Muscle layer of colon (tissue), 2 donors: Measurements from ENCODE around the gene VSTM4.

ENCODE experiments used
- H3K27ac ChIP-seq: one replicate; pipeline ENCODE4 v1.7.0; 2013; ENCODE audit warnings: low read depth, mild to moderate bottlenecking, low read length, moderate library complexity
- H3K27me3 ChIP-seq, 2 donors: one replicate each; pipeline ENCODE4 v1.7.0; 2013; ENCODE audit warnings: low read length in 2 of 2, mild to moderate bottlenecking in 2 of 2; ENCODE audit not compliant: insufficient read depth in 2 of 2, control insufficient read depth in 1 of 2
- H3K36me3 ChIP-seq: one replicate; pipeline ENCODE4 v1.7.0; 2013; ENCODE audit warnings: mild to moderate bottlenecking, low read length; ENCODE audit not compliant: insufficient read depth
- H3K4me1 ChIP-seq: one replicate; pipeline ENCODE4 v1.7.0; 2013; ENCODE audit warnings: mild to moderate bottlenecking, low read length; ENCODE audit not compliant: insufficient read depth
- H3K4me3 ChIP-seq, 2 donors: one replicate each; pipeline ENCODE4 v1.7.0; 2013; ENCODE audit warnings: low read length in 2 of 2, low read depth in 1 of 2, mild to moderate bottlenecking in 1 of 2, moderate library complexity in 1 of 2
- H3K9ac ChIP-seq: one replicate; pipeline ENCODE4 v1.7.0; 2013; ENCODE audit warnings: low read length
- H3K9me3 ChIP-seq: one replicate; pipeline ENCODE4 v1.7.0; 2013; ENCODE audit warnings: mild to moderate bottlenecking, low read length
- donor health status: abdominal sarcoma.
- donor health status: Adenocarcinoma of cecum.

The VSTM4 gene

GRCh38 chr10:49008505-49009198, 106.7 kb downstream of the VSTM4 start:
- Histone ChIP-seq H3K9ac (no peak overlapping the region), H3K27ac (no peak overlapping the region), H3K4me3 (no peak overlapping the region), H3K27me3 (no peaks in the 10 kb centered on the region), H3K9me3 (no peaks in the 10 kb centered on the region), H3K36me3 (no peaks in the 10 kb centered on the region), H3K4me1 (peaks cover 21% of the 10 kb centered on the region)

- no peak overlapping the region for H3K4me3 ChIP-seq
- no peak overlapping the region for H3K9ac ChIP-seq
- no peak overlapping the region for H3K27ac ChIP-seq
- H3K27me3 ChIP-seq: no peaks in the 10 kb centered on the region
- no peaks in the 10 kb centered on the region for H3K9me3 ChIP-seq
- peaks cover 15% of the 10 kb centered on the region for H3K4me1 ChIP-seq
- no peaks in the 10 kb centered on the region for H3K36me3 ChIP-seq
Measured at GRCh38 chr10:49008091-49008490, 107.2 kb downstream of the VSTM4 start.

GRCh38 chr10:49007129-49007528, 108.2 kb downstream of the VSTM4 start:
- Histone ChIP-seq H3K36me3 (no peaks in the 10 kb centered on the region), H3K27ac (no peak overlapping the region), H3K4me3 (no peak overlapping the region), H3K27me3 (no peaks in the 10 kb centered on the region), H3K9ac (no peak overlapping the region), H3K4me1 (peaks cover 13% of the 10 kb centered on the region), H3K9me3 (no peaks in the 10 kb centered on the region)

GRCh38 chr10:49005270-49005669, 110.1 kb downstream of the VSTM4 start:
- Histone ChIP-seq H3K27ac (no peak overlapping the region), H3K4me1 (peaks cover 13% of the 10 kb centered on the region), H3K9ac (no peak overlapping the region), H3K4me3 (no peak overlapping the region), H3K36me3 (no peaks in the 10 kb centered on the region), H3K27me3 (no peaks in the 10 kb centered on the region), H3K9me3 (no peaks in the 10 kb centered on the region)

- Histone ChIP-seq H3K4me1 (no peaks in the 10 kb centered on the region), H3K9me3 (no peaks in the 10 kb centered on the region), H3K9ac (no peak overlapping the region), H3K27ac (no peak overlapping the region), H3K27me3 (no peaks in the 10 kb centered on the region), H3K4me3 (no peak overlapping the region), H3K36me3 (no peaks in the 10 kb centered on the region)
Measured at GRCh38 chr10:49001870-49002672, 113.3 kb downstream of the VSTM4 start.

DNA sequence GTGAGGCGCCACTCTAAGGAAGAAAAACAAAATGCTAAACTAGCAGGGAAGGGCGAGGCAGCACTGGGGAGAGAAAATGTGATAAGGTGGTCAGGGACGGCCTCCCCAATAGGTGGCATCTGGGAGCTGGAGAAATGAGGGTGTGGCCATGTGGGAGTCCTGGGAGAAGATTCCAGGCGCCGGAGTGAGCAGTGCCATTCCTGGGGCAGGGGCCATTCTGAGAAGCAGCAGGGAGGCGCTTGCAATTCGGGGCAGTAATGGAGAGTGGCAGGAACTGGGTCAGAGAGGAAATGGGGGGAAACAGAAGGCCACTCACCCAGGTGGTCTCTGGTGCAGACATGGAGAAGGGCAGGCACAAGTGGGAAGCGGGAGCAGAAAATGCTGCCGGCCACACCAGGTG, 113.9 kb downstream of the VSTM4 start:
- Histone ChIP-seq H3K9me3 (no peaks in the 10 kb centered on the region), H3K4me3 (no peak overlapping the region), H3K36me3 (no peaks in the 10 kb centered on the region), H3K4me1 (no peaks in the 10 kb centered on the region), H3K27ac (no peak overlapping the region), H3K9ac (no peak overlapping the region), H3K27me3 (no peaks in the 10 kb centered on the region)

GRCh38 chr10:49000437-49001398, 114.6 kb downstream of the VSTM4 start:
- no peaks in the 10 kb centered on the region for H3K36me3 ChIP-seq
- H3K27me3 ChIP-seq: no peaks in the 10 kb centered on the region
- H3K9me3 ChIP-seq: no peaks in the 10 kb centered on the region
- no peak overlapping the region for H3K9ac ChIP-seq
- H3K4me1 ChIP-seq: no peaks in the 10 kb centered on the region
- H3K27ac ChIP-seq: no peak overlapping the region
- no peak overlapping the region for H3K4me3 ChIP-seq

DNA sequence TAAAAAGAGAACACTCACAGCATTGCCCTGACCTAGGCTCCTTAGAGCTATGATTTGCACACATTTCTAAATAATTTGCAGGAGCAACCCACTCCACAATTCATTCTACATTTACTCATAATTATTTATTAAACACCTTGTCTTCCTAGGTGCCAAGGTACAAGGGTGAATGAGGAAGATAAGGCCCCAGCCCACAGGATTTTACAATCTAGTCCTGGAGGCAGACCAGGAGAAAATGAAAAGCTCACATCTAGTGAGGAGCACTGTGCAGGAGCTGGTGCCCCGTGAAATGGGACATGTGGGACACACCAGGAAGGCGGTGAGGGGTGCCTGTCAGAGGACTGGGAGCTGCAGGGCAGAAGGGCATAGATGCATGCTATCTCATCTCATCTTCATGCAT, 116.0 kb downstream of the VSTM4 start:
- no peak overlapping the region for H3K9ac ChIP-seq
- H3K4me1 ChIP-seq: no peaks in the 10 kb centered on the region
- H3K4me3 ChIP-seq: no peak overlapping the region
- H3K9me3 ChIP-seq: no peaks in the 10 kb centered on the region
- H3K27me3 ChIP-seq: no peaks in the 10 kb centered on the region
- H3K27ac ChIP-seq: no peak overlapping the region
- H3K36me3 ChIP-seq: no peaks in the 10 kb centered on the region

- H3K36me3 ChIP-seq: no peaks in the 10 kb centered on the region
- no peaks in the 10 kb centered on the region for H3K27me3 ChIP-seq
- H3K9me3 ChIP-seq: no peaks in the 10 kb centered on the region
- H3K4me3 ChIP-seq: no peak overlapping the region
- no peak overlapping the region for H3K9ac ChIP-seq
- no peak overlapping the region for H3K27ac ChIP-seq
- H3K4me1 ChIP-seq: no peaks in the 10 kb centered on the region
Measured at GRCh38 chr10:48996329-48996728, 119.0 kb downstream of the VSTM4 start.

GRCh38 chr10:48993627-48994026, 121.7 kb downstream of the VSTM4 start:
- Histone ChIP-seq H3K4me1 (no peaks in the 10 kb centered on the region), H3K27me3 (no peaks in the 10 kb centered on the region), H3K27ac (no peak overlapping the region), H3K9me3 (no peaks in the 10 kb centered on the region), H3K4me3 (no peak overlapping the region), H3K9ac (no peak overlapping the region), H3K36me3 (no peaks in the 10 kb centered on the region)

- no peaks in the 10 kb centered on the region for H3K4me1 ChIP-seq
- H3K9ac ChIP-seq: no peak overlapping the region
- no peak overlapping the region for H3K27ac ChIP-seq
- no peaks in the 10 kb centered on the region for H3K36me3 ChIP-seq
- H3K4me3 ChIP-seq: no peak overlapping the region
- H3K9me3 ChIP-seq: no peaks in the 10 kb centered on the region
- no peaks in the 10 kb centered on the region for H3K27me3 ChIP-seq
Measured at GRCh38 chr10:48990226-48990625, 125.1 kb downstream of the VSTM4 start.
